Stimulated activated CD8-positive, alpha-beta memory T cell treated with anti-CD3 and anti-CD28 coated beads, Interleukin-4, amount 100 ng/mL, for 24 hours (primary cell): ENCODE measurements around the gene HSPBP1.
A peak's percentile ranks its signal among the peaks of the same experiment; 100 is the strongest.

Experiments used
- DNase-seq: peaks from one replicate; pipeline ENCODE4 v3.0.0-alpha.2; 2020; ENCODE audit warnings: low read depth

The HSPBP1 gene

GRCh38 chr19:55275851-55276719 lies 3.8 kb downstream of the HSPBP1 start:
- DNase-seq = no peak

GRCh38 chr19:55273978-55274707 lies 5.8 kb downstream of the HSPBP1 start:
- DNase-seq = no peak

GRCh38 chr19:55272142-55272541 lies 7.8 kb downstream of the HSPBP1 start:
- no peak for DNase-seq

- DNase-seq = no peak
These were observed 9.6 kb downstream of the HSPBP1 start for GRCh38 chr19:55270172-55270942.

- DNase-seq = no peak
These were observed 10.6 kb downstream of the HSPBP1 start for GRCh38 chr19:55269299-55269698.

- no peak for DNase-seq
These were observed 13.1 kb downstream of the HSPBP1 start for GRCh38 chr19:55266840-55267239.

- no peak for DNase-seq
These were observed 13.5 kb downstream of the HSPBP1 start for GRCh38 chr19:55266404-55266803.

- no peak for DNase-seq
These were observed 14.1 kb downstream of the HSPBP1 start for GRCh38 chr19:55265723-55266386.

- DNase-seq = no peak
These were observed 14.7 kb downstream of the HSPBP1 start for GRCh38 chr19:55265173-55265572.

GRCh38 chr19:55264531-55264930 lies 15.4 kb downstream of the HSPBP1 start:
- no peak for DNase-seq

GRCh38 chr19:55262359-55262758 lies 17.6 kb downstream of the HSPBP1 start:
- DNase-seq = no peak

- no peak for DNase-seq
These were observed 18.2 kb downstream of the HSPBP1 start for GRCh38 chr19:55261671-55262126.

- DNase-seq = no peak
These were observed 20.2 kb downstream of the HSPBP1 start for GRCh38 chr19:55259540-55260210.

GRCh38 chr19:55258828-55259539 lies 20.9 kb downstream of the HSPBP1 start, which contains the start of gene PPP6R1:
Gene PPP6R1, minus strand, starts transcription at chr19:55259017. Its CDS starts 11,914 bp downstream, at chr19:55247103.
- peak; percentile 92 for DNase-seq

- no peak for DNase-seq
These were observed 21.5 kb downstream of the HSPBP1 start for GRCh38 chr19:55258476-55258827.

- DNase-seq = no peak
These were observed 22.2 kb downstream of the HSPBP1 start for GRCh38 chr19:55257461-55258420.

GRCh38 chr19:55256562-55257460 lies 23.1 kb downstream of the HSPBP1 start:
- no peak for DNase-seq
